GM19023 (cell line): ENCODE results near the gene CEP112.

Experiments used
- ATAC-seq: cut with Tn5 transposase; IDR thresholded peaks from one replicate; pipeline ENCODE4 v1.9.1; 2021; ENCODE audit warnings: mild to moderate bottlenecking, moderate library complexity; ENCODE audit not compliant: unreplicated experiment

CEP112 gene

GRCh38 chr17:66000216-66000615 is 191.7 kb downstream of the CEP112 start:
- no peak for ATAC-seq

- no peak for ATAC-seq
Observed at GRCh38 chr17:65998675-65999074, 193.3 kb downstream of the CEP112 start.

GRCh38 chr17:65994679-65995078 is 197.3 kb downstream of the CEP112 start:
- ATAC-seq = no peak

- ATAC-seq = no peak
Observed at GRCh38 chr17:65994114-65994513, 197.8 kb downstream of the CEP112 start.

- ATAC-seq = no peak
Observed at GRCh38 chr17:65990593-65990992, 201.3 kb downstream of the CEP112 start.

GRCh38 chr17:65988451-65988850 is 203.5 kb downstream of the CEP112 start:
- no peak for ATAC-seq

GRCh38 chr17:65987988-65988387 is 203.9 kb downstream of the CEP112 start:
- no peak for ATAC-seq

- no peak for ATAC-seq
Observed at GRCh38 chr17:65985571-65985970, 206.4 kb downstream of the CEP112 start.

- no peak for ATAC-seq
Observed at GRCh38 chr17:65984299-65984698, 207.6 kb downstream of the CEP112 start.

GRCh38 chr17:65978871-65979270 is 213.1 kb downstream of the CEP112 start:
- no peak for ATAC-seq

GRCh38 chr17:65977041-65977440 is 214.9 kb downstream of the CEP112 start:
- no peak for ATAC-seq

GRCh38 chr17:65975878-65976277 is 216.1 kb downstream of the CEP112 start:
- no peak for ATAC-seq

GRCh38 chr17:65973237-65973636 is 218.7 kb downstream of the CEP112 start:
- no peak for ATAC-seq

- no peak for ATAC-seq
Observed at GRCh38 chr17:65967372-65967771, 224.6 kb downstream of the CEP112 start.

- no peak for ATAC-seq
Observed at GRCh38 chr17:65966072-65966695, 225.7 kb downstream of the CEP112 start.

- ATAC-seq = no peak
Observed at GRCh38 chr17:65963179-65963578, 228.8 kb downstream of the CEP112 start.

- ATAC-seq = no peak
Observed at GRCh38 chr17:65959630-65960029, 232.3 kb downstream of the CEP112 start.

- no peak for ATAC-seq
Observed at GRCh38 chr17:65956814-65957213, 235.1 kb downstream of the CEP112 start.

- ATAC-seq = no peak
Observed at GRCh38 chr17:65954148-65954449, 237.8 kb downstream of the CEP112 start.

- no peak for ATAC-seq
Observed at GRCh38 chr17:65953316-65954147, 238.4 kb downstream of the CEP112 start.

- no peak for ATAC-seq
Observed at GRCh38 chr17:65952586-65952985, 239.3 kb downstream of the CEP112 start.

- no peak for ATAC-seq
Observed at GRCh38 chr17:65952015-65952414, 239.9 kb downstream of the CEP112 start.

- no peak for ATAC-seq
Observed at GRCh38 chr17:65947831-65948230, 244.1 kb downstream of the CEP112 start.
